HG03469 (cell line): ENCODE measurements around the gene HSPA5.
"Not testable (repeated sequence)": the region's sequence is repeated elsewhere in the genome, so short reads cannot be mapped to it uniquely, and the experiment has no call there.

Source experiments
- ATAC-seq: cut with Tn5 transposase; IDR thresholded peaks from one replicate; pipeline ENCODE4 v1.9.1; 2021; ENCODE audit warnings: mild to moderate bottlenecking, moderate library complexity, moderate number of reproducible peaks; ENCODE audit not compliant: unreplicated experiment

The HSPA5 gene

DNA sequence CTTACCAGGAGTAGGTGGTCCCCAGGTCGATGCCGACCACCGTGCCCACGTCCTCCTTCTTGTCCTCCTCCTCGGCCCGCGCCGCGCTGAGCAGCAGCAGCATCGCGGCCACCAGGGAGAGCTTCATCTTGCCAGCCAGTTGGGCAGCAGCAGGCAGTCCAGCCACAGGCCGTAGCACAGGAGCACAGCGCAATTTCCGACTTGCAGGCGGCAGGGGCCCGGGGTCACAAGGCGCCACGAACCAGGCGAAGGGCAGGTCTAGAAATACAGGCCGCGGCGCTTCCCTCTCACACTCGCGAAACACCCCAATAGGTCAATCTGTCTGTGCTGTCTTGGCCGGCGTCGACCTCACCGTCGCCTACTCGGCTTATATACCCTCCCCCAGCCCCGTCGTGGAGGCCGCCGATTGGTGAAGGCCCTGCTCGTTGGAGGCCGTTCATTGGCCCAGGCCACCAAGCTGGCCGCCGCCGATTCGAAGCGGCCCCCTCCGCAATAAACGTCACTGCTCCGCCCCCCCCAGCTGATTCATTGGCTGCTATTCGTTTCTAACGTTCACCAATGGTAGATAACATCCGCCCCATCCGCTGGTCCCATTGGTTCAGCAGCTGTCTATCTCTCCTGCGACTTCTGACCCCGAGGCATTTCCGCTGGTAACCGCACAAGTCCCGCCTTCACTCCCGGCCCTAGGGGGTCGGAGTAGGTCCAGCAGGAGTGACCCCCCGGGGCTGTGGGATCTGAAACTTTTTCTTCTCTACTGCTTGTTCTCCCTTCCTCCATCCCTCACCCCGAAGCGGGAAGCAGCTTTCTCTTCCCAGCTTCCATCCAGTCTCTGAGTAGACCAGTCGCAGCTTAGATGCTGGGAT, at the start of gene HSPA5:
Gene HSPA5, minus strand, starts transcription at position 344 of the 863 bp plus-strand sequence. Its CDS starts 217 bp downstream, at position 127.
- peak; percentile 80 for ATAC-seq

DNA sequence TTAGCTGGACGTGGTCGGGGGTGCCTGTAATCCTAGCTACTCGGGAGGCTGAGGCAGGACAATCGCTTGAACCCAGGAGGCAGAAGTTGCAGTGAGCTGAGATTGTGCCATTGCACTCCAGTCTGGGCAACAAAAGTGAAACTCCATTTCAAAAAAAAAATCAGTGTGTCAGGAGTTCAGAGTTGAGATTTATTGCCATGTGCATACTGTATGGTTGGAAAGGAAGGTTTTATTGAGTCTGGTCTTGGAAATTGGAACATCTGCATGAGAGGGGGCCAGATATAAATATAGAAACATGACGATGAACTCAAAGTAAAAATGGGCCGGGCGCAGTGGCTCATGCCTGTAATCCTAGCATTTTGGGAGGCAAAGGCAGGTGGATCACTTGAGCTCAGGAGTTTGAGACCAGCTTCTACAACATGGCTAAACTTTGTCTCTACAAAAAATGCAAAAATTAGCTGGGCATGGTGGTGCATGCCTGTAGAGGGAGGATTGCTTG, 45.8 kb upstream of the HSPA5 start:
- not testable (repeated sequence) for ATAC-seq

DNA sequence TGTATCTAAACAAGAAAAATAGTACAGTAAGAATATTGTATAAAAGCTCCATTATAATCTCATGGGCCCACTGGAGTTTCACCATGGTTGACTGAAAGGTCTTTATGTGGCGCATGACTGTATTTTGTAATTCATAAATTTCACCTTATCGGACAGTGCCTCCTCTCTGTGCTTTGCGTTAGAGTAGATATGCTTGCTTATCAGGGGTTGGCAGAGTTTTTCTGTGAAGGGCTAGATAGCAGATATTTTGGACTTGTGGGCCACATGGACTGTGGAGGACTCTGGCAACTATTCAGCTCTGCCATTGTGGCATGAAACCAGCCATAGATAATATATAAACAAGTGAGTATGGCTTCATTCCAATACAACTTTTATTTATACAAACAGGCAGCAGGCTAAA, 43.7 kb upstream of the HSPA5 start:
- no peak for ATAC-seq

DNA sequence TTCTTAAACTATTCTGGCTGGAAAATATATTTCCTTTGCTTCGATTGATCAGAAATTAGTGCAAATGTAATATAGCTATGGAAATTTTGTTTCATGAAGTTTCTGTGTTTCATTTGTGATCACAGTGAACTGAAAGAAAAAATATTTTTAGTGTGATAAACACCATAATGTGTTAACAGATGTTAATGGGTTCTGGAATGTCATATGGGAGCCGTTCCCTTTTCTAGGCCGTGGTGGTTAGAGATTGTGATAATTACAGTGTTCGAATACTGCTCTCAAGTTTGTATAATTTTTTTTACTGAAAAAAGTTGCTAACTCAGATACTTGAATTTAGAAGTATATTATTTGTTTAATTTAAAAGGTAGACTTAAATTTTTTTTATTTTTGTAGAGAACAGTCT, 39.8 kb upstream of the HSPA5 start:
- no peak for ATAC-seq

DNA sequence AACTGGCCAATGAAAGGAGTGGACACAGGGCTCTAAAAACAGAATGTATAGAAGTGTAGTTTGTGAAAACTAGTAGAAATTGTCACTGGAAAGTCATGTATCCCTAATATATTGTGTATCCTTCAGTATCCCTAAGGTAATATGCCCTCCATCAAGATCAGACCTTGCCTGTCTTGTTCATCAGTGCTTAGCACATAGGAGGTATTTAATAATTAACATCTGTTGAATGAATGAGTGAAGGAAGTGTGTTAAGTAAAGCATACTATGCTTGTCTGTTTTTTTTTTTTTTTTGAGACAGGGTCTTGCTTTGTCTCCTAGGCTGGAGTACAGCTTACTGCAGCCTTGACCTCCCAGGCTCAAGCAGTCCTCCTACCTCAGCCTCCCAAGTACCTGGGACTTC, 36.3 kb upstream of the HSPA5 start:
- no peak for ATAC-seq

DNA sequence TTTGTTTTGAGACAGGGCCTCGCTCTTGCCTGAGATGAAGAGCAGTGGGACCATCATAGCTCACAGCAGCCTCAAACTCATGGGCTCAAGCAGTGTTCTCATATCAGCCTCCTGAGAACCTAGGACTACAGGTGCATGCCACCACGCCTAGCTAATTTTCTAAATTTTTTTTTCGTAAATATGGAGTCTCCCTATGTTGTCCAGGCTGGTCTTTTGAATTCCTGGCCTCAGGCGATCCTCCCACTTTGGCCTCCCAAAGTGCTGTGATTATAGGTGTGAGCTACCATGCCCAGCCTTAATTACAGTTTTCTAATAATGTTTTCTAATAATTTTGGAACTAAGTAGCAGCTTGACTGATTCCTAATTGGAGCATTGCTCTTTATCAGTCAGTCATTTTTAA, 35.6 kb upstream of the HSPA5 start:
- ATAC-seq: no peak

DNA sequence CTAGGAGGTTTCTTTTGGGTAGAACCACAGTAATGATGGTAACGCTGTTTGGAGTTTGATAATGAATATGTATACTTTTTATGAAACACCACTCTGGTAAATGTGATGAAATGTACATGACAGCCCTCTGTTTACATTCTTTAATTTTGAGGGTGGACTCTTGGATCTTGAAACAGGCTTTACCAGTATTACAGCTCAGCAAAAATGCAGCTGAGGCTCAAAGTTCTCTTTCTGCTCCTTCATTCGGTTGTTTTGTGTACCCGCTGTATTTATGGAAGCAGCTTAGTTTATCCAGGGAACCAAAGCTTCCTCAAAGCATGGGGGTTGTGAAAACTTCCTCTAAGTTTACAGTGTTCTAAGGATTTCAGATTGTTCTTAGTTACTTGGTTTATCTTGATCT, 31.6 kb upstream of the HSPA5 start:
- ATAC-seq: no peak

DNA sequence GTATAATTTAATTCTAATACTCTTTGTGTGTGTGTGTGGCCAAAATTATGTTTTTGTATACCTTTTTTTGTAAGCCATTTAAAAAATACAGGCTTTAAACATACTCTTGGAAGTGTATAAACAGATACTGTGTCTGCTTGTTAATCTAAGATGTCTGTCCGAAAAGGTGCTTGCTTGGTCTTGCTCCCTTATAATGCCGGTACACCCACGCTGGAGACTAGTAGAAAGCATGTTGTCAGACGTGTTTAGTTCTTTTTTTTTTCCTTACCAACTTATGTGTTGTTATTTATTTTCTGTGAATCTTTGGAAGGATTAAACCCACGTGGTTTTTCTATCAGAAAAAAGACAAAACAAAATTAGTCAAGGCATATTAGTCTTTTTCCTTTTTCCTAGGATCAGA, 29.9 kb upstream of the HSPA5 start:
- no peak for ATAC-seq

DNA sequence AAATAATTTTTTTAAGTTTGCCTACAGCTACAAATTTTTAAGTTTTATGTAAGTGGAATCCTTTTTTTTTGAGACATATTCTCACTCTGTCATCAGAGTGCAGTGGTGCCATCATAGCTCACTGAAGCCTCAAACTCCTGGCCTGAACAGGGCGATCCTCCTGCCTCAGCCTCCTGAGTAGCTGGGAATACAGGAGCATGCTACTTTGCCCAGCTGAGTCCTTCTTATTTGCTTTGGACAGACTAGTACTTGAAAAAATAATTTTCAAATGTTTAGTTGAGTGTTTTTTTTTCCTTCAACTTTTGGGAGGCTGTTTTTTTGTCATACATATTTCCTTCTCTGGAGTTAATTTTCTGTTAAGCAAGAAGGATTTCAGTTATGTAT, 27.9 kb upstream of the HSPA5 start:
- no peak for ATAC-seq

DNA sequence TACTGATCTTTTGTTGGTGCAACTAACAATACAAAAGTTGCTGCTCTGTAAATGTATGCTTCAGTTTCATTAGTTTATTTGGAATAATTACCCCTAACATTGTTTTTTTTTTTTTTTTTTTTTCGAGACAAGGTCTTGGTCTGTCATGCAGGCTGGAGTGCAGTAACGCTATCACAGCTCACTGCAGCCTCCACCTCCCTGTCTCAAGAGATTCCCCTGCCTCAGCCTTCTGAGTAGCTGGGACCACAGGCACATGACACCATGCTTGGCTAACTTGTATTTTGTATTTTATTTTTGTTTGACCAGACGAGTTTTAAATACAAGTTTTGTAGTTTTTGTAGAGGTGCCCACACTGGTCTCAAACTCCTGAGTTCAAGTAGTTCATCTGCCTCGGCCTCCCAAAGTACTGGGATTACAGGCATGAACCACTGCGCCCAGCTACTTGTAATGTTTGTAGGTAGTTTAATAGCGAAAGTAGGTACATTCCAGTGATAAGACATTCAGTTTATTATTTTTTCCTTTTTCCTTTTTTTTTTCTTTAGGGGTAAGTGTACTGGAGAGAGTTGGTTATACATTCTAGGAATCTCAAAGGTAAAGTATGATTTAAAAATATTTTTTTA, 27.4 kb upstream of the HSPA5 start:
- ATAC-seq: no peak

DNA sequence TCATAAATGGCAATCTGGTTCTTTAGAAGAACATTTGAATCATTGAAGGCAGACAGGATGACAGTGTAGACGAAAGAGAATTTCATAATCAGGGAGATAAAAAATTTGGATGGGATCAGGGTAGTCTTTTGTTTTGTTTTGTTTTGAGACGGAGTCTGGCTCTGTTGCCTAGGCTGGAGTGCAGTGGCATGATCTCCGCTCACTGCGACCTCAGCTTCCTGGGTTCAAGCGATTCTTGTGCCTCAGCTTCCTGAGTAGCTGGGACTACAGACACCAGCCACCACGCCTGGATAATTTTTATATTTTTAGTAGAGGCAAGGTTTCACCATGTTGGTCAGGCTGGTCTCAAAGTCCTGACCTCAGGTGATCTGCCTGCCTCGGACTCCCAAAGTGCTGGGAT, 22.9 kb upstream of the HSPA5 start:
- not testable (repeated sequence) for ATAC-seq

DNA sequence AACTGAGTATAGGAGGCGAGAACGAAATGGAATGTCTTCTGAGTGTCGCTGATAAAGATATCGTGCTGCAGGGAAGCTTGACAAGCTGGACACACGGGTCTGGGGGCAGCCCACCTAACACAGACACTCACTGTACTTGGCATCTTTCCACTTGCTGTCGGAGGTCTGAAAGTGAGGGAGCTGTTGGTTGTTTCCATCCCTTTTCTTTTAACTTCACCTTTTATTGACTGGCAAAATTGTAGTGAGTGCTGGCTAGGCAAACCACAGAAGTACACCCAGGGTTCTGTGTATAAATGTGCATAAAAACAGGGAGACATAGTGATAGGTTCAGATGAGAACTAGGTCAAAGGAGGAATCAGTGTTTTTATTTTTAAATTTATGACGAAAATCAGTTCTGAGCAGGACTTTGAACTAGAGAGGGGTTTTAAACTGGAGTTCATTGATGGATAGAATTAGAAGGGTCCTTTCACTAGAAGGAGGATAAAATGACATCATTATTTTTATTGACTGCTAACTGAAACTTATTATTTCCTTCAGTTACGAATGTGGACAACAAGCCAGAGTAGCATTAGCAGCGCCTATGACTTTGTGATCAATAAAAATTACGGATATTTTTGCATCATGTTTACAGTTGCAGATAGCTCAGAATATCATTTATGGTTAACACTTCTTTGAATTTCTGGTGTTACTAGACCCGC, 21.3 kb upstream of the HSPA5 start:
- ATAC-seq: no peak

DNA sequence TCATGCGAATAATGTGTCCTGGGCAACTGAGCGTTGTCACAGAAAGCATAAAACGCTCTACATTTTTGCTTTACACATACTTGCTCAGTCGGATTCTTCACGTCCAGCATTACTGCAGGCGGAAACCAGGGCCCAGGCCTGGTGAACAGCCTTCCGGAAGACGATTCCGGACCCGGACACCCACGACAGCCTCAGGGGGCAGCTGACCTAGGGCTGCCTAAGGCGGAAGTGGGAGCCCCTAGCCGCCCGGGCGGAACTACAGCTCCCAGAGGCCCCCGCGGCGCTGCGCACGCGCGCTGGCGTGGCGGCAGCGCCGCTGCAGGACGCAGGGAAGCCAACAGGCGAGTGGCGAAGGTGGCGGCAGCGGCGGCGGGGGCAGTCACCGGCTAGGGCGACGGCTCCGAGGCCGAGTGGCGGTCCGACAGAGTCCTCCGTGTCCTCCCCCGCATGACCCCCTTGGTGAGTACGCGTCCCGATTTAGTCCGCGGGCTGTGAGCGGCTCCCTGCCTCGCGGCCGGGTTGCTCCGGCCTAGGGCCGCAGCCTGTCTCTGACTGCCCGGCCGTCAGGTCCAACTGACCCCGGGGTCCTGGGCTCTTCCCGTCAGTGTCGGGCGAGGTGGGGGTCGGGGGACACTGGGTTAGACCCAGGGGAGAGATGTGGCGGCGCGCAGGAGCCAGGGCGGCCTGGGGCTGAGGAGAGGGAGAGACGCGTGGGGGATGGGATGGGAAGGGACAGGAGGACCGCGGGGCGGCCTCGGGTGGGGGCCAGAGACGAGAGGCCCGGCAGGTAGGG, 20.6 kb upstream of the HSPA5 start, which contains the start of gene GAPVD1:
Gene GAPVD1, plus strand, starts transcription at position 326 of the 793 bp plus-strand sequence. CDS start 37,096 bp downstream, outside the sequence.
- ATAC-seq: peak; percentile 84

DNA sequence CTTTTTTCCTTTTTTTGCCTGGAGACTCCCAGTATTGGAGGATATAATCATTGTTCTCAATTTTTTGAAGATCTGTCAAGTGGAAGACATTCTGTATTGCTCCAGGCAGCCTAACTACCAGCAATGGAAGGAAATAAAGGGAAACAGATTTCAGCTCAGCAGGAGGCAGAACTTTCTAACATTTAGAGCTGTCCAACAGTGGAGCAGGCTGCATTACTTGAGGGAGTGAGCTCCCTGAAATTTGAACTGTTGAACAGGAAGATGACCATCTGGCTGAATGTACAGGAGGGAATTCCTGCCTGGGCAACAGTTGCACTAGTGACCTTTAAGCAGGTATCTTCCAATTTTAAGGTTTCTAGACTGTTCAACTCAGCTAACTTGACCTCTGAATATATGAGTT, 19.4 kb upstream of the HSPA5 start:
- ATAC-seq: no peak

DNA sequence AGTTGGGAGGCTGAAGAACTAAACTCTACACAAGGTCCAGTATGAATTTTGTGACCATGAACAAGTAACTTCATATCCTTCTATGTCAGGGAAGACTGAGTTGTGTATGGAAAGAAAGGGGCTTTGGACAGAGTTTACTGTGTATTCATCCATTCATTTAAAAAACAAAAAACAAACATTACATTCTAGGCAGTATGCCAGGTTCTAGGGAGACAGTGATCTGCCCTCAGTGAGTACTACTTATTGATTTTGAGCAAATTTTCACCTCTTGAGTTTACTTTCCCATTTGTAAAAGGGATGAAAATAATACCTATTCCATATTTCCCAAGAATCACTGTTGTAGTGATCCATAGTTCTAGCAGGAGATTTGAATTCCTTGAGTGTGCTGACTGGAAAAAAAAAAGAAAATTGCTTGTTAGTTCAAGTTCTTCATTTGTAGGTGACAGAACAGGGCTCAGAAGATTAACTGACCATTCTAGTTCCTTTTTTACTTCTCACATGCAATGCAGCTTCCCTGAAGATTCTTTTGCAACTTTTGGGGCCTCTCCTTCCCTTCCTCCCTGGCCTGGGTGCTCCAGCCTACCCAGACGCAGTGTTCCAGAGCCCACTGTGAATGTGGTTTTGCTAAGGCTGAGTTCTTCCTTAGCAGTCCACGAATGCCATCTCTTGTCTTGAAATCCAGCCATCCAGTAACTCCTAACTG, 17.8 kb upstream of the HSPA5 start:
- no peak for ATAC-seq

DNA sequence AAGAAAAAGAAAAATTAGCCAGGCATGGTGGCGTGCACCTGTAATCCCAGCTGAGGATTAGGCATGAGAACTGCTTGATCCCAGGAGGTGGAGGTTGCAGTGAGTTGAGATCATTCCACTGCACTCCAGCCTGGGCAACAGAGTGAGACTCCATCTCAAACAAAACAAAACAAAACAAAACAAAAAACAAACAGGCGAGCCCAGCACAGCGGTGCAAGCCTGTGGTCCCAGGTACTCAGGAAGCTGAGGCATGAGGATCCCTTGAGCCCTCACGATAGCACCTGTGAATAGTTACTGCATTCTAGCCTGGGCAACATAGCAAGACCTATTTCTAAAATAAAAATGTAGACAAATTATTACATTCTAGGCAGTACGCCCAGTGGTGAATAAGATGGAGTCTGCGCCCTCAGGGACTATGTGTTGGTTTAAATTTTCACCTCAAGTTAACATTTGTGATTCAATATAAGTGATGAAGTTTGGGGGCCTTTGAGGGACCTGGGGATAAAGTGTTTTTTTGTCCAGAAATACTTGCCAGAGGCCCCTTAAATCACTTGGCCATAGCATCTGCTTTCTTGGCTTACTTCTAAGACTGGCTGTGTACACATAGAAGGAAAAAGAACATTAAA, 17.1 kb upstream of the HSPA5 start:
- no peak for ATAC-seq

DNA sequence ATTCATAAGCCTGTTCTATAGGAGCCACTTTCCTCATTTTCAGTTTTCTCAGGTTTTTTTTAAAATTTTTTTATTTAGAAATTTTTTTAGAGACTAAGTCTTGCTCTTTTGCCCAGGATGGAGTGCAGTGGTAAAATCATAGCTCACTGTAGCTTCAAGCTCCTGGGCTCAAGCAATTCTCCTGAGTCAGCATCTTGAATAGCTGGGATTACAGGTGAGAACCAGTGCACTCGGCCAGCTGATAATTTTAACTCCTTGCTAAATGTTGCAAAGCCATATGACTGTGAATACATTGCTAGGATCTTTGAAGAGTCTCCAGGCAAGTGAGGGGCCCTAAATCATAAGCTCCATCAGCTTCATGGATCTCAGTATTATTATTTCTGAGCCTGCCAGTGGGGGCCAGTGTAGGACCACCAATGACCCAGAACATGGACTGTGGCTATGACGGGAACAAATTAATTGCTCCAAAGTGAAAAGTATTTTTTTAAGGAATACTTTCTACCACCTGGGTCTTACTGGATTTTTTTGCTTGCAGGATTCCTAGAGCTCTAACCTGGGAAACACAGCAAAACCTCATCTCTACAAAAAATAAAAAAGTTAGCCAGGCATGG, 14.7 kb upstream of the HSPA5 start:
- ATAC-seq: no peak

DNA sequence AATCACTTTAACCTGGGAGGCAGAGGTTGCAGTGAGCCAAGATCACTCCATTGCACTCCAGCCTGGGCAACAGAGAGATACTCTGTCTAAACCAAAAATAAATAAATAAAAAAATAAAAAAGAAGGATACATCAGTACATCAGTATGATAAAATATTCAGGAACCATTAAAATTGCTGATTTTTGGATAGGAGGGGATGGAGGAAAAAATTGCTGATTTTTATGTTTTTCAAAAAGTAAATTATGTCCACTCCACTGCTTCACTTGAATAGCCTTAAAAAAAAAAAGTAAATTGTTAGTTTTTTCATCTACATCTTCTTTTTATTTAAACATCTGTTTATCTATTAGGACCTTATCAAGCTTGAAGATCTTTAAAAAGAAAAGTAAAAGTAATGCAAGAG, 13.1 kb upstream of the HSPA5 start:
- no peak for ATAC-seq

DNA sequence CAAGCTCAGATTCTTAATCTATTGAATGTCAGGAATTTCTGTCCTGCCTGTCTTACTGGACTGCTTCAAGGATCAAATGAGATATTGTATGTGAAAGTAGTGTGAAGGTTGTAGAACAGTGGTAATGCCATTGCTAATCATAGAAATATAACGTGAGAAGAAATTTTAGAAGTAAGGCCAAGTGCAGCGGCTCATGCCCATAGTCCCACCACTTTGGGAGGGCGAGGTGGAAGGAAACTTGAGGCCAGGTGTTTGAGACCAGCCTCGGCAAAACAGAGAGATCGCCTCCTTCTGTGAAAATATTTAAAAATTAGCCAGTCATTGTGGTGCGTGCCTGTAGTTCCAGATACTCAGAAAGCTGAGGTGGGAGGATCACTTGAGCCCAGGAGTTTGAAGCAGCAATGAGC, 5.1 kb upstream of the HSPA5 start:
- ATAC-seq: no peak
